Stimulated activated CD8-positive, alpha-beta memory T cell treated with anti-CD3 and anti-CD28 coated beads, Interleukin-2, amount 100 ng/mL, for 1 hour (primary cell): ENCODE measurements around the gene PODXL2.

Experiments
- DNase-seq, 2 donors: peaks; one replicate each; pipeline ENCODE4 v3.0.0-alpha.2; 2020; ENCODE audit warnings: low read depth in 2 of 2

Gene PODXL2

GRCh38 chr3:127709320-127710060 lies 80.5 kb downstream of the PODXL2 start:
- DNase-seq = no peak

- DNase-seq = no peak
Observed at GRCh38 chr3:127710155-127710941, 81.4 kb downstream of the PODXL2 start.

GRCh38 chr3:127711021-127711695 lies 82.2 kb downstream of the PODXL2 start:
- DNase-seq = no peak

- no peak for DNase-seq
Observed at GRCh38 chr3:127711896-127712295, 82.9 kb downstream of the PODXL2 start.

- no peak for DNase-seq
Observed at GRCh38 chr3:127712461-127712860, 83.5 kb downstream of the PODXL2 start.

- DNase-seq = no peak
Observed at GRCh38 chr3:127712881-127713771, 84.1 kb downstream of the PODXL2 start.

- no peak for DNase-seq
Observed at GRCh38 chr3:127714125-127714571, 85.2 kb downstream of the PODXL2 start.

- DNase-seq = no peak
Observed at GRCh38 chr3:127714866-127715265, 85.9 kb downstream of the PODXL2 start.

GRCh38 chr3:127715532-127715931 lies 86.5 kb downstream of the PODXL2 start:
- DNase-seq = no peak

GRCh38 chr3:127716384-127716783 lies 87.4 kb downstream of the PODXL2 start:
- no peak for DNase-seq

- DNase-seq = no peak
Observed at GRCh38 chr3:127717357-127718244, 88.6 kb downstream of the PODXL2 start.

GRCh38 chr3:127718245-127718915 lies 89.4 kb downstream of the PODXL2 start:
- DNase-seq = no peak

GRCh38 chr3:127718916-127719290 lies 89.9 kb downstream of the PODXL2 start:
- no peak for DNase-seq

GRCh38 chr3:127719369-127719768 lies 90.4 kb downstream of the PODXL2 start:
- no peak for DNase-seq

- no peak for DNase-seq
Observed at GRCh38 chr3:127720161-127720823, 91.3 kb downstream of the PODXL2 start.

GRCh38 chr3:127720985-127721935 lies 92.3 kb downstream of the PODXL2 start:
- no peak for DNase-seq

GRCh38 chr3:127722091-127722784 lies 93.3 kb downstream of the PODXL2 start:
- DNase-seq = no peak
